ENCODE data around the gene RXRG. TPM values are rescaled to one million over a fixed set of nuclear protein-coding genes. Genes with fewer than 3 reads are reported as not detected.

RXRG gene
- total and polyA plus RNA-seq, 9 of the 15 experiments (the other 6 are each of a cell fraction or from before 2014, with no cell fraction given) = not detected

- TF ChIP-seq RAD21 (CRISPR knock-in tag; conservative IDR thresholded peaks at IDR 0.05 in 1 of 2, IDR thresholded peaks at IDR 0.05 in 1 of 2) = peak; percentile 29 to 45
- TF ChIP-seq MCM2 (IDR thresholded peaks at IDR 0.05; ENCODE audit: low read depth) = no peak
- TF ChIP-seq CHD1 (IDR thresholded peaks at IDR 0.05; ENCODE audit: low read length) = no peak
- TF ChIP-seq GTF2F1 (IDR thresholded peaks at IDR 0.05; ENCODE audit: low read depth, low read length) = no peak
These were observed 77.4 kb downstream of the RXRG start (continued) for GRCh38 chr1:165367375-165367993.

GRCh38 chr1:165365341-165365740, 79.6 kb downstream of the RXRG start:
- intact Hi-C loops (cut with micrococcal nuclease) = loop anchor here (5.0 kb wide), 1 partner anchor 238 kb away; no protein-coding TSS in a partner anchor
- ChIA-PET CTCF (ENCODE audit: low intra/inter-chr PET ratio) (interaction anchor here (0.6 kb wide), 1 partner anchor 30 kb away, joined by 3 read pairs; no protein-coding TSS in a partner anchor), POLR2A (no interaction called here)
- Histone ChIP-seq H3K4me1 (replicated peaks in 1 of 2; ENCODE audit: control insufficient read depth in 2 of 2, insufficient read depth in 2 of 2, low read length in 2 of 2) (no peaks in the 10 kb centered on the region), H2AFZ (ENCODE audit: low read depth, low read length) (no peak overlapping the region), H3K36me3 (ENCODE audit: control insufficient read depth, insufficient read depth, low read length) (no peaks in the 10 kb centered on the region), H3K27me3 (ENCODE audit: control insufficient read depth in 2 of 2, insufficient read depth in 2 of 2, low read length in 2 of 2) (peaks cover 0 to 6% of the 10 kb centered on the region in 2 experiments; a peak in 2 of 5 replicates), H3K9ac (ENCODE audit: insufficient read depth in 1 of 2, low read depth in 2 of 2, low read length in 2 of 2) (no peak overlapping the region), H4K20me1 (replicated peaks; ENCODE audit: control insufficient read depth, insufficient read depth, low read length) (no peaks in the 10 kb centered on the region; the same call in 1 of the 2 replicates), H3K9me3 (replicated peaks; ENCODE audit: control insufficient read depth, insufficient read depth, low read depth, low read length) (no peaks in the 10 kb centered on the region), H3K79me2 (ENCODE audit: control insufficient read depth, insufficient read depth, low read length) (no peaks in the 10 kb centered on the region), H3K4me3 (no peak overlapping the region), H3K9me1 (ENCODE audit: control insufficient read depth, insufficient read depth, low read length) (no peaks in the 10 kb centered on the region), H3K4me2 (ENCODE audit: insufficient read depth, low read length) (no peak overlapping the region), H3K27ac (ENCODE audit: extremely low read depth, low read depth, low read length) (no peak overlapping the region)
- no TSS peak for BruUV-seq (replicated peaks)
- in situ Hi-C loops (cut with MboI) = loop anchor here (10.0 kb wide), 1 partner anchor 221 kb away; no protein-coding TSS in a partner anchor
- DNase-seq (ENCODE audit: extremely low read depth in 1 of 4, low spot score in 3 of 4) (no peak), FAIRE-seq (no peak), ATAC-seq (no peak)
- TF ChIP-seq USF2 (CRISPR knock-in tag; IDR thresholded peaks at IDR 0.05) (no peak), ZFP1 (CRISPR knock-in tag; IDR thresholded peaks at IDR 0.05) (no peak), PTTG1 (tag; IDR thresholded peaks at IDR 0.05; ENCODE audit: low read depth) (no peak)
- TF ChIP-seq, protein P1, sequence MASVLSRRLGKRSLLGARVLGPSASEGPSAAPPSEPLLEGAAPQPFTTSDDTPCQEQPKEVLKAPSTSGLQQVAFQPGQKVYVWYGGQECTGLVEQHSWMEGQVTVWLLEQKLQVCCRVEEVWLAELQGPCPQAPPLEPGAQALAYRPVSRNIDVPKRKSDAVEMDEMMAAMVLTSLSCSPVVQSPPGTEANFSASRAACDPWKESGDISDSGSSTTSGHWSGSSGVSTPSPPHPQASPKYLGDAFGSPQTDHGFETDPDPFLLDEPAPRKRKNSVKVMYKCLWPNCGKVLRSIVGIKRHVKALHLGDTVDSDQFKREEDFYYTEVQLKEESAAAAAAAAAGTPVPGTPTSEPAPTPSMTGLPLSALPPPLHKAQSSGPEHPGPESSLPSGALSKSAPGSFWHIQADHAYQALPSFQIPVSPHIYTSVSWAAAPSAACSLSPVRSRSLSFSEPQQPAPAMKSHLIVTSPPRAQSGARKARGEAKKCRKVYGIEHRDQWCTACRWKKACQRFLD (CRISPR knock-in tag; IDR thresholded peaks at IDR 0.05) = no peak
- 0% methylated on average over 2 of the region's 2 CpGs for WGBS (ENCODE audit: insufficient coverage, low coverage, missing lambda C conversion rate)
